K562 (cell line): Measurements from ENCODE around the gene ETV3. TPM values are rescaled to one million over a fixed set of nuclear protein-coding genes. Genes with fewer than 3 reads are reported as not detected.

ENCODE experiments used
- ARID3A ChIP-seq: IDR thresholded peaks from 2 replicates; pipeline ENCODE4 v1.6.1; 2012; ENCODE audit warnings: low read depth, low read length, improper control_type of control experiment, borderline replicate concordance
- ARNT ChIP-seq, 2 experiments: fragments of 450-650 bp; IDR thresholded peaks; 2 replicates each; pipeline ENCODE4 v1.6.1; 2016; ENCODE audit warnings: mild to moderate bottlenecking in 1 of 2
- CBX1 ChIP-seq: sonication (generic); IDR thresholded peaks from 2 replicates; pipeline ENCODE4 v1.6.1; 2016; ENCODE audit warnings: antibody characterized with exemption, low read depth, mild to moderate bottlenecking
- E2F1 ChIP-seq: sonication (generic); formaldehyde crosslinking; IDR thresholded peaks from 2 replicates; pipeline ENCODE4 v1.8.1; 2023; ENCODE audit warnings: mild to moderate bottlenecking, missing genetic modification reagents, moderate library complexity
- KLF10 ChIP-seq: fragments of 250-450 bp; sonication (Bioruptor Pico); IDR thresholded peaks from 2 replicates; pipeline ENCODE4 v1.6.1; 2021; ENCODE audit warnings: matching md5 sums
- MTF1 ChIP-seq: fragments of 250-450 bp; sonication (Bioruptor Pico); IDR thresholded peaks from 2 replicates; pipeline ENCODE4 v1.9.0; 2021; ENCODE audit warnings: moderate library complexity, mild to moderate bottlenecking, inconsistent platforms, borderline replicate concordance
- NKRF ChIP-seq: fragments of 450-650 bp; IDR thresholded peaks from 2 replicates; pipeline ENCODE4 v1.6.1; 2016; ENCODE audit warnings: borderline replicate concordance
- TEAD1 ChIP-seq, 2 experiments: fragments of 450-650 bp in 1 of 2; sonication (generic) in 1 of 2; formaldehyde crosslinking; IDR thresholded peaks; 2 replicates each; pipeline versions ENCODE4 v1.4.0 to v1.8.0; 2020 to 2022; ENCODE audit warnings: mild to moderate bottlenecking in 2 of 2, missing genetic modification reagents in 1 of 2
- XRCC4 ChIP-seq: IDR thresholded peaks from one replicate; pipeline ENCODE4 v1.6.1; 2011; ENCODE audit not compliant: insufficient read depth, insufficient read length; ENCODE audit errors: extremely low read depth
- ZNF184 ChIP-seq: sonication (generic); formaldehyde crosslinking; IDR thresholded peaks from 2 replicates; pipeline ENCODE4 v1.5.0; 2020; ENCODE audit warnings: missing genetic modification reagents
- ZNF232 ChIP-seq: sonication (generic); formaldehyde crosslinking; IDR thresholded peaks from 2 replicates; pipeline ENCODE4 v1.8.0; 2022; ENCODE audit warnings: mild to moderate bottlenecking, missing genetic modification reagents
- ZNF347 ChIP-seq: fragments of 450-650 bp; formaldehyde crosslinking; IDR thresholded peaks from 2 replicates; pipeline ENCODE4 v1.4.0; 2020; ENCODE audit warnings: low read depth, mild to moderate bottlenecking, moderate library complexity
- ZNF561 ChIP-seq: fragments of 450-650 bp; formaldehyde crosslinking; conservative IDR thresholded peaks from 2 replicates; pipeline ENCODE4 v1.4.0; 2020; ENCODE audit warnings: mild to moderate bottlenecking, moderate library complexity
- ZNF785 ChIP-seq: fragments of 250-450 bp; sonication (Bioruptor Pico); IDR thresholded peaks from 2 replicates; pipeline ENCODE4 v1.4.0; 2020; ENCODE audit warnings: mild to moderate bottlenecking
- polyA plus RNA-seq, 8 experiments: library from polyadenylated mRNA; depleted of rRNA in 4 of 8; stranded (reverse) in 5 of 8; unstranded in 3 of 8; fragments of >200 nt; fragmentation: Nextera tagmentation in 2 of 8; fragmentation: Illumina TruSeq in 1 of 8; extraction: Ambion mirVana in 2 of 8; extraction: Trizol in 1 of 8; gene quantifications; 2 replicates each; pipeline versions ENCODE4 v1.2.1 to v1.2.3, GENCODE V29; 2011 to 2014; ENCODE audit warnings: inconsistent platforms in 1 of 8, missing spikeins in 1 of 8
- total RNA-seq, 7 experiments: library from RNA; depleted of rRNA in 6 of 7; stranded (reverse); fragments of >200 nt in 6 of 7; fragmentation: Illumina TruSeq in 2 of 7; extraction: Trizol in 2 of 7; gene quantifications; 2 replicates each; pipeline versions ENCODE4 v1.2.1 to v1.2.3, GENCODE V29; 2011 to 2021; ENCODE audit warnings: low replicate concordance in 1 of 7
- TF ChIP-seq, protein P1 (sequence below): fragments of 250-450 bp; sonication (Bioruptor Pico); IDR thresholded peaks from 2 replicates; pipeline ENCODE4 v1.4.0; 2020
- TF ChIP-seq, protein P2 (sequence below): fragments of 250-450 bp; sonication (Bioruptor Pico); IDR thresholded peaks from 2 replicates; pipeline ENCODE4 v1.6.1; 2021; ENCODE audit warnings: mild to moderate bottlenecking

ETV3 gene
- total and polyA plus RNA-seq, 9 of the 15 experiments (the other 6 are each of a cell fraction or from before 2014, with no cell fraction given): 3.1 to 16.0 (median 9.0) TPM

- TF ChIP-seq, protein P1, sequence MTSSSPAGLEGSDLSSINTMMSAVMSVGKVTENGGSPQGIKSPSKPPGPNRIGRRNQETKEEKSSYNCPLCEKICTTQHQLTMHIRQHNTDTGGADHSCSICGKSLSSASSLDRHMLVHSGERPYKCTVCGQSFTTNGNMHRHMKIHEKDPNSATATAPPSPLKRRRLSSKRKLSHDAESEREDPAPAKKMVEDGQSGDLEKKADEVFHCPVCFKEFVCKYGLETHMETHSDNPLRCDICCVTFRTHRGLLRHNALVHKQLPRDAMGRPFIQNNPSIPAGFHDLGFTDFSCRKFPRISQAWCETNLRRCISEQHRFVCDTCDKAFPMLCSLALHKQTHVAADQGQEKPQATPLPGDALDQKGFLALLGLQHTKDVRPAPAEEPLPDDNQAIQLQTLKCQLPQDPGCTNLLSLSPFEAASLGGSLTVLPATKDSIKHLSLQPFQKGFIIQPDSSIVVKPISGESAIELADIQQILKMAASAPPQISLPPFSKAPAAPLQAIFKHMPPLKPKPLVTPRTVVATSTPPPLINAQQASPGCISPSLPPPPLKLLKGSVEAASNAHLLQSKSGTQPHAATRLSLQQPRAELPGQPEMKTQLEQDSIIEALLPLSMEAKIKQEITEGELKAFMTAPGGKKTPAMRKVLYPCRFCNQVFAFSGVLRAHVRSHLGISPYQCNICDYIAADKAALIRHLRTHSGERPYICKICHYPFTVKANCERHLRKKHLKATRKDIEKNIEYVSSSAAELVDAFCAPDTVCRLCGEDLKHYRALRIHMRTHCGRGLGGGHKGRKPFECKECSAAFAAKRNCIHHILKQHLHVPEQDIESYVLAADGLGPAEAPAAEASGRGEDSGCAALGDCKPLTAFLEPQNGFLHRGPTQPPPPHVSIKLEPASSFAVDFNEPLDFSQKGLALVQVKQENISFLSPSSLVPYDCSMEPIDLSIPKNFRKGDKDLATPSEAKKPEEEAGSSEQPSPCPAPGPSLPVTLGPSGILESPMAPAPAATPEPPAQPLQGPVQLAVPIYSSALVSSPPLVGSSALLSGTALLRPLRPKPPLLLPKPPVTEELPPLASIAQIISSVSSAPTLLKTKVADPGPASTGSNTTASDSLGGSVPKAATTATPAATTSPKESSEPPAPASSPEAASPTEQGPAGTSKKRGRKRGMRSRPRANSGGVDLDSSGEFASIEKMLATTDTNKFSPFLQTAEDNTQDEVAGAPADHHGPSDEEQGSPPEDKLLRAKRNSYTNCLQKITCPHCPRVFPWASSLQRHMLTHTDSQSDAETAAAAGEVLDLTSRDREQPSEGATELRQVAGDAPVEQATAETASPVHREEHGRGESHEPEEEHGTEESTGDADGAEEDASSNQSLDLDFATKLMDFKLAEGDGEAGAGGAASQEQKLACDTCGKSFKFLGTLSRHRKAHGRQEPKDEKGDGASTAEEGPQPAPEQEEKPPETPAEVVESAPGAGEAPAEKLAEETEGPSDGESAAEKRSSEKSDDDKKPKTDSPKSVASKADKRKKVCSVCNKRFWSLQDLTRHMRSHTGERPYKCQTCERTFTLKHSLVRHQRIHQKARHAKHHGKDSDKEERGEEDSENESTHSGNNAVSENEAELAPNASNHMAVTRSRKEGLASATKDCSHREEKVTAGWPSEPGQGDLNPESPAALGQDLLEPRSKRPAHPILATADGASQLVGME (CRISPR knock-in tag): no peak
- TF ChIP-seq ARNT (IDR thresholded peaks at IDR 0.05): no peak
- TF ChIP-seq, protein P2, sequence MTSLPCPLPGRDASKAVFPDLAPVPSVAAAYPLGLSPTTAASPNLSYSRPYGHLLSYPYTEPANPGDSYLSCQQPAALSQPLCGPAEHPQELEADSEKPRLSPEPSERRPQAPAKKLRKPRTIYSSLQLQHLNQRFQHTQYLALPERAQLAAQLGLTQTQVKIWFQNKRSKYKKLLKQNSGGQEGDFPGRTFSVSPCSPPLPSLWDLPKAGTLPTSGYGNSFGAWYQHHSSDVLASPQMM: no peak
- TF ChIP-seq ZNF232 (CRISPR knock-in tag): no peak
- TF ChIP-seq ZNF561 (CRISPR knock-in tag): no peak
- TF ChIP-seq ZNF184: no peak
- no peak for TF ChIP-seq E2F1
- TF ChIP-seq ZNF785 (CRISPR knock-in tag): no peak
- TF ChIP-seq CBX1: no peak
- TF ChIP-seq NKRF: no peak
- no peak for TF ChIP-seq MTF1 (CRISPR knock-in tag)
- TF ChIP-seq KLF10 (CRISPR knock-in tag): no peak
- TF ChIP-seq TEAD1 (CRISPR knock-in tag; IDR thresholded peaks at IDR 0.05): no peak
- TF ChIP-seq XRCC4: no peak
- TF ChIP-seq ARID3A: no peak
- TF ChIP-seq ZNF347 (CRISPR knock-in tag): no peak
- TF ChIP-seq, all 486 proteins: peak for 0
Observed at GRCh38 chr1:157176016-157176415, 37.8 kb upstream of the ETV3 start (continued).
